ENCODE measurements around the gene SPATA31D1. TPM values are rescaled to one million over a fixed set of nuclear protein-coding genes. Genes with fewer than 3 reads are reported as not detected.

Gene SPATA31D1
- total RNA-seq, 1 donor from 2014 or later, result not detected

GRCh38 chr9:82012276-82012675 lies 23.7 kb downstream of the SPATA31D1 start:
- intact Hi-C loops (cut with DNase I), result no loop called here
- Histone ChIP-seq H3K36me3 (no peaks in the 10 kb centered on the region), H3K27ac (no peak overlapping the region), H3K9me3 (no peaks in the 10 kb centered on the region), H3K27me3 (no peaks in the 10 kb centered on the region), H3K4me3 (no peak overlapping the region), H3K4me1 (no peaks in the 10 kb centered on the region)
- DNase-seq (ENCODE audit: extremely low spot score in 2 of 2), result no peak
- TF ChIP-seq POLR2A (IDR thresholded peaks at IDR 0.05) (no peak), POLR2AphosphoS5 (IDR thresholded peaks at IDR 0.05; ENCODE audit: insufficient read depth in 1 of 2, low read depth in 1 of 2) (no peak), CTCF (IDR thresholded peaks at IDR 0.05) (no peak)

- no peaks in the 10 kb centered on the region for H3K36me3 ChIP-seq
- TF ChIP-seq POLR2AphosphoS5 (IDR thresholded peaks at IDR 0.05; ENCODE audit: insufficient read depth in 1 of 2, low read depth in 1 of 2), result no peak
- no peak for TF ChIP-seq POLR2A (IDR thresholded peaks at IDR 0.05)
- no peak for TF ChIP-seq CTCF (IDR thresholded peaks at IDR 0.05)
- H3K4me3 ChIP-seq, result no peak overlapping the region
- no peak for DNase-seq (ENCODE audit: extremely low spot score in 2 of 2)
- peaks cover 10% of the 10 kb centered on the region for H3K4me1 ChIP-seq
- intact Hi-C loops (cut with DNase I), result no loop called here
- H3K27ac ChIP-seq, result no peak overlapping the region
- no peaks in the 10 kb centered on the region for H3K9me3 ChIP-seq
- no peaks in the 10 kb centered on the region for H3K27me3 ChIP-seq
These were observed 31.8 kb downstream of the SPATA31D1 start for GRCh38 chr9:82020331-82020730.

GRCh38 chr9:82021198-82021597 lies 32.6 kb downstream of the SPATA31D1 start:
- intact Hi-C loops (cut with DNase I), result no loop called here
- Histone ChIP-seq H3K9me3 (no peaks in the 10 kb centered on the region), H3K36me3 (no peaks in the 10 kb centered on the region), H3K4me1 (peaks cover 10% of the 10 kb centered on the region), H3K27me3 (no peaks in the 10 kb centered on the region), H3K27ac (no peak overlapping the region), H3K4me3 (no peak overlapping the region)
- no peak for DNase-seq (ENCODE audit: extremely low spot score in 2 of 2)
- TF ChIP-seq POLR2AphosphoS5 (IDR thresholded peaks at IDR 0.05; ENCODE audit: insufficient read depth in 1 of 2, low read depth in 1 of 2) (peak in 1 of 2 donors; percentile 78), POLR2A (IDR thresholded peaks at IDR 0.05) (no peak)

- intact Hi-C loops (cut with DNase I), result no loop called here
- no peak overlapping the region for H3K4me3 ChIP-seq
- no peaks in the 10 kb centered on the region for H3K9me3 ChIP-seq
- no peak overlapping the region for H3K27ac ChIP-seq
- no peak for DNase-seq (ENCODE audit: extremely low spot score in 2 of 2)
- peaks cover 10% of the 10 kb centered on the region for H3K4me1 ChIP-seq
- H3K36me3 ChIP-seq, result no peaks in the 10 kb centered on the region
- TF ChIP-seq CTCF (IDR thresholded peaks at IDR 0.05), result no peak
- no peaks in the 10 kb centered on the region for H3K27me3 ChIP-seq
These were observed 33.5 kb downstream of the SPATA31D1 start for GRCh38 chr9:82022121-82022520.

GRCh38 chr9:82024908-82025307 lies 36.3 kb downstream of the SPATA31D1 start:
- no peaks in the 10 kb centered on the region for H3K36me3 ChIP-seq
- H3K9me3 ChIP-seq, result no peaks in the 10 kb centered on the region
- TF ChIP-seq POLR2AphosphoS5 (IDR thresholded peaks at IDR 0.05; ENCODE audit: insufficient read depth in 1 of 2, low read depth in 1 of 2) (no peak), POLR2A (IDR thresholded peaks at IDR 0.05) (no peak), CTCF (IDR thresholded peaks at IDR 0.05) (no peak)
- no peak overlapping the region for H3K27ac ChIP-seq
- H3K4me3 ChIP-seq, result no peak overlapping the region
- H3K4me1 ChIP-seq, result peaks cover 10% of the 10 kb centered on the region
- H3K27me3 ChIP-seq, result no peaks in the 10 kb centered on the region
- intact Hi-C loops (cut with DNase I), result no loop called here
- no peak for DNase-seq (ENCODE audit: extremely low spot score in 2 of 2)
